ENCODE data around the gene DNAAF5.

GRCh38 chr7:776381-776780, 49.9 kb downstream of the DNAAF5 start:
- no peak for TF ChIP-seq CTCF (conservative IDR thresholded peaks at IDR 0.05 in 1 of 2, IDR thresholded peaks at IDR 0.05 in 1 of 2; ENCODE audit: low read depth in 1 of 2, low read length in 2 of 2)
- no peak for TF ChIP-seq EZH2 (IDR thresholded peaks at IDR 0.05; ENCODE audit: low read length, missing control alignments)

Data from fibroblast of lung (primary cell).